Measurements from ENCODE around the gene XYLT1. TPM values are rescaled to one million over a fixed set of nuclear protein-coding genes. Genes with fewer than 3 reads are reported as not detected.

Gene XYLT1
- total RNA-seq, 1 donor from 2014 or later: 9.4 TPM

- Histone ChIP-seq H3K36me3 (ENCODE audit: control insufficient read depth in 3 of 3, insufficient read depth in 3 of 3, low read length in 3 of 3) (peaks cover 0 to 3% (median 0%) of the 10 kb centered on the region in 3 donors), H3K9ac (ENCODE audit: low read depth in 1 of 3, low read length in 3 of 3) (no peak overlapping the region), H3K4me1 (ENCODE audit: control insufficient read depth in 3 of 3, insufficient read depth in 3 of 3, low read length in 3 of 3) (no peaks in the 10 kb centered on the region), H3K27me3 (ENCODE audit: control insufficient read depth in 3 of 3, insufficient read depth in 3 of 3, low read length in 3 of 3) (no peaks in the 10 kb centered on the region), H3K4me3 (ENCODE audit: low read length in 3 of 3) (no peak overlapping the region), H3K9me3 (ENCODE audit: control insufficient read depth in 3 of 3, low read length in 3 of 3) (no peaks in the 10 kb centered on the region), H3K27ac (ENCODE audit: low read depth, low read length) (no peak overlapping the region)
These were observed 362.2 kb downstream of the XYLT1 start for GRCh38 chr16:17108596-17108995.

GRCh38 chr16:17107450-17107849 lies 363.3 kb downstream of the XYLT1 start:
- no peaks in the 10 kb centered on the region for H3K9me3 ChIP-seq (ENCODE audit: control insufficient read depth in 3 of 3, low read length in 3 of 3)
- H3K4me3 ChIP-seq (ENCODE audit: low read length in 3 of 3): no peak overlapping the region
- H3K27me3 ChIP-seq (ENCODE audit: control insufficient read depth in 3 of 3, insufficient read depth in 3 of 3, low read length in 3 of 3): no peaks in the 10 kb centered on the region
- H3K36me3 ChIP-seq (ENCODE audit: control insufficient read depth in 3 of 3, insufficient read depth in 3 of 3, low read length in 3 of 3): peaks cover 0 to 3% (median 0%) of the 10 kb centered on the region in 3 donors
- H3K9ac ChIP-seq (ENCODE audit: low read depth in 1 of 3, low read length in 3 of 3): no peak overlapping the region
- H3K27ac ChIP-seq (ENCODE audit: low read depth, low read length): no peak overlapping the region
- no peaks in the 10 kb centered on the region for H3K4me1 ChIP-seq (ENCODE audit: control insufficient read depth in 3 of 3, insufficient read depth in 3 of 3, low read length in 3 of 3)

GRCh38 chr16:17106243-17106791 lies 364.4 kb downstream of the XYLT1 start:
- peaks cover 0 to 3% (median 0%) of the 10 kb centered on the region in 3 donors for H3K9me3 ChIP-seq (ENCODE audit: control insufficient read depth in 3 of 3, low read length in 3 of 3)
- no peaks in the 10 kb centered on the region for H3K27me3 ChIP-seq (ENCODE audit: control insufficient read depth in 3 of 3, insufficient read depth in 3 of 3, low read length in 3 of 3)
- peaks cover 0 to 3% (median 0%) of the 10 kb centered on the region in 3 donors for H3K36me3 ChIP-seq (ENCODE audit: control insufficient read depth in 3 of 3, insufficient read depth in 3 of 3, low read length in 3 of 3)
- H3K4me3 ChIP-seq (ENCODE audit: low read length in 3 of 3): no peak overlapping the region
- H3K9ac ChIP-seq (ENCODE audit: low read depth in 1 of 3, low read length in 3 of 3): no peak overlapping the region
- no peaks in the 10 kb centered on the region for H3K4me1 ChIP-seq (ENCODE audit: control insufficient read depth in 3 of 3, insufficient read depth in 3 of 3, low read length in 3 of 3)
- H3K27ac ChIP-seq (ENCODE audit: low read depth, low read length): no peak overlapping the region

- Histone ChIP-seq H3K36me3 (ENCODE audit: control insufficient read depth in 3 of 3, insufficient read depth in 3 of 3, low read length in 3 of 3) (peaks cover 0 to 3% (median 0%) of the 10 kb centered on the region in 3 donors), H3K27ac (ENCODE audit: low read depth, low read length) (no peak overlapping the region), H3K4me3 (ENCODE audit: low read length in 3 of 3) (no peak overlapping the region), H3K4me1 (ENCODE audit: control insufficient read depth in 3 of 3, insufficient read depth in 3 of 3, low read length in 3 of 3) (no peaks in the 10 kb centered on the region), H3K9ac (ENCODE audit: low read depth in 1 of 3, low read length in 3 of 3) (no peak overlapping the region), H3K9me3 (ENCODE audit: control insufficient read depth in 3 of 3, low read length in 3 of 3) (peaks cover 0 to 3% (median 0%) of the 10 kb centered on the region in 3 donors), H3K27me3 (ENCODE audit: control insufficient read depth in 3 of 3, insufficient read depth in 3 of 3, low read length in 3 of 3) (no peaks in the 10 kb centered on the region)
These were observed 365.4 kb downstream of the XYLT1 start for GRCh38 chr16:17105239-17105797.

- H3K27ac ChIP-seq (ENCODE audit: low read depth, low read length): no peak overlapping the region
- no peaks in the 10 kb centered on the region for H3K36me3 ChIP-seq (ENCODE audit: control insufficient read depth in 3 of 3, insufficient read depth in 3 of 3, low read length in 3 of 3)
- no peak overlapping the region for H3K9ac ChIP-seq (ENCODE audit: low read depth in 1 of 3, low read length in 3 of 3)
- H3K27me3 ChIP-seq (ENCODE audit: control insufficient read depth in 3 of 3, insufficient read depth in 3 of 3, low read length in 3 of 3): no peaks in the 10 kb centered on the region
- no peak overlapping the region for H3K4me3 ChIP-seq (ENCODE audit: low read length in 3 of 3)
- H3K4me1 ChIP-seq (ENCODE audit: control insufficient read depth in 3 of 3, insufficient read depth in 3 of 3, low read length in 3 of 3): no peaks in the 10 kb centered on the region
- H3K9me3 ChIP-seq (ENCODE audit: control insufficient read depth in 3 of 3, low read length in 3 of 3): peaks cover 0 to 3% (median 0%) of the 10 kb centered on the region in 3 donors
These were observed 366.1 kb downstream of the XYLT1 start for GRCh38 chr16:17104654-17105053.

- no peaks in the 10 kb centered on the region for H3K27me3 ChIP-seq (ENCODE audit: control insufficient read depth in 3 of 3, insufficient read depth in 3 of 3, low read length in 3 of 3)
- no peak overlapping the region for H3K27ac ChIP-seq (ENCODE audit: low read depth, low read length)
- H3K9me3 ChIP-seq (ENCODE audit: control insufficient read depth in 3 of 3, low read length in 3 of 3): peaks cover 0 to 3% (median 0%) of the 10 kb centered on the region in 3 donors
- H3K9ac ChIP-seq (ENCODE audit: low read depth in 1 of 3, low read length in 3 of 3): no peak overlapping the region
- no peaks in the 10 kb centered on the region for H3K4me1 ChIP-seq (ENCODE audit: control insufficient read depth in 3 of 3, insufficient read depth in 3 of 3, low read length in 3 of 3)
- no peak overlapping the region for H3K4me3 ChIP-seq (ENCODE audit: low read length in 3 of 3)
- H3K36me3 ChIP-seq (ENCODE audit: control insufficient read depth in 3 of 3, insufficient read depth in 3 of 3, low read length in 3 of 3): no peaks in the 10 kb centered on the region
These were observed 367.5 kb downstream of the XYLT1 start for GRCh38 chr16:17103216-17103615.

- H3K9ac ChIP-seq (ENCODE audit: low read depth in 1 of 3, low read length in 3 of 3): no peak overlapping the region
- no peaks in the 10 kb centered on the region for H3K4me1 ChIP-seq (ENCODE audit: control insufficient read depth in 3 of 3, insufficient read depth in 3 of 3, low read length in 3 of 3)
- H3K4me3 ChIP-seq (ENCODE audit: low read length in 3 of 3): no peak overlapping the region
- H3K9me3 ChIP-seq (ENCODE audit: control insufficient read depth in 3 of 3, low read length in 3 of 3): peaks cover 0 to 3% (median 0%) of the 10 kb centered on the region in 3 donors
- no peaks in the 10 kb centered on the region for H3K36me3 ChIP-seq (ENCODE audit: control insufficient read depth in 3 of 3, insufficient read depth in 3 of 3, low read length in 3 of 3)
- H3K27ac ChIP-seq (ENCODE audit: low read depth, low read length): no peak overlapping the region
- H3K27me3 ChIP-seq (ENCODE audit: control insufficient read depth in 3 of 3, insufficient read depth in 3 of 3, low read length in 3 of 3): no peaks in the 10 kb centered on the region
These were observed 369.1 kb downstream of the XYLT1 start for GRCh38 chr16:17101646-17102045.

- H3K27ac ChIP-seq (ENCODE audit: low read depth, low read length): no peak overlapping the region
- H3K4me1 ChIP-seq (ENCODE audit: control insufficient read depth in 3 of 3, insufficient read depth in 3 of 3, low read length in 3 of 3): no peaks in the 10 kb centered on the region
- no peaks in the 10 kb centered on the region for H3K27me3 ChIP-seq (ENCODE audit: control insufficient read depth in 3 of 3, insufficient read depth in 3 of 3, low read length in 3 of 3)
- peaks cover 0 to 3% (median 0%) of the 10 kb centered on the region in 3 donors for H3K9me3 ChIP-seq (ENCODE audit: control insufficient read depth in 3 of 3, low read length in 3 of 3)
- H3K4me3 ChIP-seq (ENCODE audit: low read length in 3 of 3): no peak overlapping the region
- no peaks in the 10 kb centered on the region for H3K36me3 ChIP-seq (ENCODE audit: control insufficient read depth in 3 of 3, insufficient read depth in 3 of 3, low read length in 3 of 3)
- H3K9ac ChIP-seq (ENCODE audit: low read depth in 1 of 3, low read length in 3 of 3): no peak overlapping the region
These were observed 372.1 kb downstream of the XYLT1 start for GRCh38 chr16:17098685-17099084.

- no peaks in the 10 kb centered on the region for H3K9me3 ChIP-seq (ENCODE audit: control insufficient read depth in 3 of 3, low read length in 3 of 3)
- no peak overlapping the region for H3K4me3 ChIP-seq (ENCODE audit: low read length in 3 of 3)
- H3K9ac ChIP-seq (ENCODE audit: low read depth in 1 of 3, low read length in 3 of 3): no peak overlapping the region
- H3K27me3 ChIP-seq (ENCODE audit: control insufficient read depth in 3 of 3, insufficient read depth in 3 of 3, low read length in 3 of 3): no peaks in the 10 kb centered on the region
- no peak overlapping the region for H3K27ac ChIP-seq (ENCODE audit: low read depth, low read length)
- no peaks in the 10 kb centered on the region for H3K36me3 ChIP-seq (ENCODE audit: control insufficient read depth in 3 of 3, insufficient read depth in 3 of 3, low read length in 3 of 3)
- no peaks in the 10 kb centered on the region for H3K4me1 ChIP-seq (ENCODE audit: control insufficient read depth in 3 of 3, insufficient read depth in 3 of 3, low read length in 3 of 3)
These were observed 386.6 kb downstream of the XYLT1 start for GRCh38 chr16:17084130-17084529.

- Histone ChIP-seq H3K9me3 (ENCODE audit: control insufficient read depth in 3 of 3, low read length in 3 of 3) (no peaks in the 10 kb centered on the region), H3K27ac (ENCODE audit: low read depth, low read length) (no peak overlapping the region), H3K36me3 (ENCODE audit: control insufficient read depth in 3 of 3, insufficient read depth in 3 of 3, low read length in 3 of 3) (no peaks in the 10 kb centered on the region), H3K4me3 (ENCODE audit: low read length in 3 of 3) (no peak overlapping the region), H3K27me3 (ENCODE audit: control insufficient read depth in 3 of 3, insufficient read depth in 3 of 3, low read length in 3 of 3) (no peaks in the 10 kb centered on the region), H3K4me1 (ENCODE audit: control insufficient read depth in 3 of 3, insufficient read depth in 3 of 3, low read length in 3 of 3) (no peaks in the 10 kb centered on the region), H3K9ac (ENCODE audit: low read depth in 1 of 3, low read length in 3 of 3) (no peak overlapping the region)
These were observed 387.1 kb downstream of the XYLT1 start for GRCh38 chr16:17083628-17084027.
